Dedifferentiated amniotic fluid mesenchymal stem cell (primary cell): ENCODE measurements around the gene RPP14.
A peak's percentile ranks its signal among the peaks of the same experiment; 100 is the strongest.
"Not testable (repeated sequence)": the region's sequence is repeated elsewhere in the genome, so short reads cannot be mapped to it uniquely, and the experiment has no call there.

ENCODE experiments used
- DNase-seq: peaks from one replicate; pipeline ENCODE4 v3.0.0-alpha.2; 2016; ENCODE audit errors: extremely low spot score

The RPP14 gene

GRCh38 chr3:58305882-58306711 lies at the start of gene RPP14, which contains the start of gene HTD2:
Gene RPP14, plus strand, starts transcription at chr3:58306245. Its CDS starts 4,085 bp downstream, at chr3:58310330.
Gene HTD2, plus strand, starts transcription at chr3:58306520. Its CDS starts 11,094 bp downstream, at chr3:58317614.
- peak; percentile 96 for DNase-seq

DNA sequence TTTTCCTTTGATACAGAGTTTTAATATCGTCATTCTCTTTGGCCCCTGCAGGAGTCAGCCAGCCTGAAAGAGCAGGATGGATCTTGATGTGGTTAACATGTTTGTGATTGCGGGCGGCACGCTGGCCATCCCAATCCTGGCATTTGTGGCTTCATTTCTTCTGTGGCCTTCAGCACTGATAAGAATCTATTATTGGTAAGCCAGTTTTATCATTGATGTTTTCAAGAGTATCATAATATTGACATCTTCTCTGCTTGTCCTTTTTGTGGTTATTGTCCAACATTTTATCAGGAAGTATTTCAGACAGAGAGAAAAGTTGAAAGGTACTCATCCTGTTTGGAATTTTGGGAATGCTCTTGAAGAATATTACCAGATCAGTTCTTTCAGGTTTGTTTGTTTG lies 49.5 kb upstream of the RPP14 start:
- DNase-seq = no peak

DNA sequence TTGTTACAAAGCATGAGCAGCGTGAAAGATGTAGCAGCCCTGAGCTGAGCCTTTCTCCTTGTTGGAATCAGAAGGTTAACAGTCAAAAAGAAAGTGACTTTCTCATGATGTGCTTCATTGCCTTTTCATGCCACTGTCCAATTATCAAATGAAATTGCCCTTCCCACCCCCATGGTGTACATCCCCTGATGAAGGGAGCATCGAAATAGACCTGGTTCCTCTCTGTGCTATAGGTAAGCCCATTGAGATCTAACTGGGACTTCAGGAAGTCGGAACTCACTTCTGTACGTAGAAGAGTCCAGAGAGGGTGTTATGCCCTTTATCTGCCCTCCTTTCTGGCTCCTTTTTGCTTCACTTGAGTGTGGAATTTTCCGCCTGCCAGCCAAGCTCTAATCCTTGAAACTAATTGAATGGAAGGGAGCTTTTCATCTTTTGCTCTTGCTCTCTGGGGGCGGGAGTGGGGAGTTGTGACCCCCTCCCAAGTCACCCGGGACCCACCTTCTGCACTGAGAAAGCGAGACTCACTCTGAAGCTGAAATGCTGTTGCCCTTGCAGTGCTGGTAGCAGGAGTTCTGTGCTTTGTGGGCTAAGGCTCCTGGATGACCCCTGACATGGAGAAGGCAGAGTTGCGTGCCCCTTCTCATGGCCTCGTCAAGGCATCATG lies 47.5 kb upstream of the RPP14 start:
- no peak for DNase-seq

- no peak for DNase-seq
Observed at GRCh38 chr3:58260261-58260731, 45.7 kb upstream of the RPP14 start.

DNA sequence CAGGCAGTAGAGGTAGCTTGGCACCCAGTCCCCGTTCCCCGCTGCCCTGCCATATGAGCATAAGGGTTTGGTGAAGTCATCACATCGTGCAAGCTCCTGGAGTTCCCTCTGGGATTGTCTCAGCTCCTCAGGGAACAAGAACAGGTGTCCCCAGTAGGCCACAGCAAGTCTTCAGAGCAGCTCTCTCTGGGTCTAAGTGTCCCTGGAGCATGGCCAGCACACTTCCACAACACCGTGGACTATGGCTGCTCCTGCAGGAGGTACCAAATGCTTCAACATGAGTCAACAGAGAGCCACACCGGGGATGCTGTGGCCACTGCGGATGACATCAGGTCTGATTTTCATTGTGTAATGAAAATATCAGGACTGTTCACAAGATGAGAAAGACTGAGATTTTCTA lies 45.3 kb upstream of the RPP14 start:
- no peak for DNase-seq

DNA sequence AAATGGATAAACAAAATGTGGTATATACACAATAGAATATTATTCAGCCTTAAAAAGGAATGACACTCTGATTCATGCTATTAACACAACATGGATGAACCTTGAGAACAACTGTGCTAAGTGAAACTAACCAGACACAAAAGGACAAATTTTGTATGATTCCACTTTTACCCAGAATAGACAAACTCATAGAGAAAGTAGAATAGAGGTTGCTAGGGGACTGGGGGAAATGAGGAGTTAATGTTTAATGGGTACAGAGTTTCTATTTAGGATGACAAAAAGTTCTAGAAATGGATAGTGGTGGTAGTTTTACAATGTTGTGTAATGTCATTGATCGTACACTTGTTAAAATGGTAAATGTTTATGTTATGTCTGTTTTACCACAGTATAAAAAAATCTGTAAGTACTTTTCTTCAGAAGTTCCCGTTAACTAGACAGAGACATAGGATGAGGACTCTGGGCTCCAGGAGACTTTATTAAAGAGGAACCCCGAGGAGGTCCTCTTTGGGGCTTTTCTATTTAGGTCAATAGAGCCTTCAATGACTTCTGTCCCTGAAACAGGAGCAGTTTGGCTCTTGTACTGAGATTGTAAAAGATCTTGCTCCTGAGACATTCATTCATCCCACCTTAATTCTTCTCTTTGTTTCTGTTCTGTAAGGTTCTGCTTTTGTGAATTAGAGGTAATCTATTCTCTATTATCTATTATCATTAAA lies 43.9 kb upstream of the RPP14 start:
- DNase-seq = no peak

- no peak for DNase-seq
Observed at GRCh38 chr3:58266577-58266976, 39.5 kb upstream of the RPP14 start.

- DNase-seq = not testable (repeated sequence)
Observed at GRCh38 chr3:58267543-58267942, 38.5 kb upstream of the RPP14 start.

DNA sequence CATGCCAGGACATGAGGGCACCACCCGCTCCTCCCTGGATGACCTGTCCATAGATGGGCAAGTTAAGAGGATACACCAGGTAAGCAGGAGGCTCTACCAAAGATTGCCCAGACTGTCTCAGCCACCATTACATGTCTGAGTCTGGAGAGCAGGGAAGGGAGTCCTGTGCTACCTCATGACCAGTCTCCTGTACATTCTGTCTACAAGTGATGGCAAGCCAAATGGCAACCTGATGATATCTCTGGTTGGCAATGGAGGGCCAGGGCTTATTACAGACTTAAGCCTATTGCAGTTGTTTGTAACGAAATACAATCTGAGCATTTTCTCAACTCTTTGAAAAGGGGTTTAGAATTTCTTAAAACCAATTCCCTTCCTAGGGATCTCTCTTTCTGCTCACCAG lies 36.7 kb upstream of the RPP14 start:
- DNase-seq = no peak

DNA sequence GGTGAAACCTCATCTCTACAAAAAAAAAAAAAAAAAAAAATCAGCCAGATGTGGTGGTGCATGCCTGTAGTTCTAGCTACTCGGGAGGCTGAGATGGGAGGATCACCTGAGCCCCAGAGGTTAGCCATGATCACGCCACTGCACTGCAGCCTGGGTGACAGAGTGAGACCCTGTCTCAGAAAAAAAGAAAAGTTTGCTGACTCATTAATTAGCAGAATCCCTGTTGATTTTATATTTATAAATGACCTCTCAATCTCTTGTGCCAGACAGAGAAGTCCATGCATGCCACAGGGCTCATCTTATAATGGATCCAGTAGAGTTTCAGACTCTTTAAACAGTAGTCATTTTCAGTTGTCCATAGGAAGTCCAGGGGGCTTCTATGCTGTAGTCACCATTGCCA lies 35.6 kb upstream of the RPP14 start:
- DNase-seq = no peak

GRCh38 chr3:58271901-58272501 lies 34.0 kb upstream of the RPP14 start:
- DNase-seq = peak; percentile 61

DNA sequence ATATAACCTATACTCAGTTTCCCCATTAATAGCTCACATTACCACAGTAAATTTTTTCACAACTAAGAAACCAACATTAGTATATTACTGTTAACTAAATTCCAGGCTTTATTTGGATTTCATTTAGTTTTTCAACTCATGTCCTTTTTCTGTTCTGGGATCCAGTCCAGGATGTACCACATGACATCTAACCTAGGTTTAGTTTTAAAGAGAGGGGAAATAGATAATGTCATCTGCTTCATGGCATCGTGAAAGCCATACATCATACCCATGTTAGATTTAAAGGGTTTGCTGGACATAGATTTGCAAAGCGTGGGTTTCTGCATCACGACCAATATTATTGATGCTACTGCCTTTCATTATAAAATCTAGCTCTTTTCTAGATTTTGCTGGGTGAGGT lies 33.2 kb upstream of the RPP14 start:
- no peak for DNase-seq

DNA sequence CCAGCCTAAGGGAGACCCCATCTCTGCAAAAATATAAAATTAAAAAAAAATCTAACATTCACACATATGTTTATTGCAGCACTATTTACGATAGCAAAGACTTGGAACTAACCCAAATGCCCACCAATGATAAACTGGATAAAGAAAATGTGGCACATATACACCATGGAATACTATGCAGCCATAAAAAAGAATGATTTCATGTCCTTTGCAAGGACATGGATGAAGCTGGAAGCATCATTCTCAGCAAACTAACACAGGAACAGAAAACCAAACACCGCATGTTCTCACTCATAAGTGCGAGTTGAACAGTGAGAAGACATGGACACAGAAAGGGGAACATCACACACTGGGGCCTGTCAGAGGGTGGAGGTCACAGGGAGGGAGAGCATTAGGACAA lies 32.7 kb upstream of the RPP14 start:
- not testable (repeated sequence) for DNase-seq

DNA sequence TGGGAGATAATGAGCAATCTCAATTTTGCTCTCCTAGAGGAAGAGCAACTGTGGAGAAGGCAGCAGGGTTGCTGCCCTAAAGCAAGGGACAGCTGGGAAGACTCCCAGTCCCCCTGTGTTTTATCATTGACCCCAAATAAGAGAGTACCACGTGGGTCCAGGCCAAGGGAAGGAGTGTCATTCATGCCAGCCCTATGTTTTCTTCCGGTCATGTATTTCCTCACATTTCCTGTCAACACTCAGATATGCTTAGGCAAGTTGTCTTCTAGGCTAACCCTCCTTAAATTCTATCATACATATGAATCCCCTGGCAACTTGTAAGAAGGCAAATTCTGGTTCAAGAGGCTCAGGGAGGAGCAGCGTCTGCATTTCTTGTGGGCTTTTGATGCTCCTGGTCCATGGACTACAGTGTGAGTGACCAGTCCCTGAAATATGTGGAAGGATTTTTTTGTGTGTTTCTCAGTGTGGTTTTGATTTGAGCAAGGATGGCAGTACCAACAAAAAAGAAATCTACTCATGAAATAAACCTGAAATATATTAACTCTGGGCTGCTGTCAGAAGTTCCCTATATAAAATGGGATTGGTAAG lies 31.9 kb upstream of the RPP14 start:
- no peak for DNase-seq

DNA sequence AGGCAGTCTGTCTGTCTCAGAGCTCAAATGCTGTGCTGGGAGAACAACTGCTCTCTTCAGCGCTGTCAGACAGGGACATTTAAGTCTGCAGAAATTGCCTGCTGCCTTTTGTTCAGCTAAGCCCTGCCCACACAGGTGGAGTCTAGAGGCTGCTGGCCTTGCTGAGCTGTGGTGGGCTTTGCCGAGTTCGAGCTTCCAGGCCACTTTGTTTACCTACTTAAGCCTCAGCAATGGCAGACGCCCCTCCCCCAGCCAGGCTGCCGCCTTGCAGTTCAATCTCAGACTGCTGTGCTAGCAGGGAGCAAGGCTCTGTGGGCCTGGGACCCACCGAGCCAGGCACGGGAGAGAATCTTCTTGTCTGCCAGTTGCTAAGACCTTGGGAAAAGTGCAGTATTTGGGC lies 25.0 kb upstream of the RPP14 start:
- DNase-seq = no peak

DNA sequence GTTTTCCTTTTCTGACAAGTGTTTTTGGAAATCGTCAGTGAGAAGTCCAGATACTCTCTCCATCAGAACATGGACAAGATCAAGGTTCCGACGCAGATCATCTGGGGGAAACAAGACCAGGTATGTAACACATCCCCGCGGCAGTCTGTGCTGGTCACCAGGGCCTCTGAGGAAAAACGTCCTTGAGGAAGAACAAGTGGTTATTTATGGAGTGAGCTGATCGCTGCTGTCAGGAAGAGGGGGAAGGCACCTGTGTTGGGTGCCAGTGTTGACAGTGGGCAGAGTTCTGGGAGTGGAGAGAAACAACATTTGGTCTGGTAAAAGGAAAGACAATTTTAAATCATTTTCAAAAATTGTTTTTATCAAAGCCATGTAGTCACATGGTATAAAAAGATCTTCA lies 20.7 kb upstream of the RPP14 start:
- DNase-seq = no peak

DNA sequence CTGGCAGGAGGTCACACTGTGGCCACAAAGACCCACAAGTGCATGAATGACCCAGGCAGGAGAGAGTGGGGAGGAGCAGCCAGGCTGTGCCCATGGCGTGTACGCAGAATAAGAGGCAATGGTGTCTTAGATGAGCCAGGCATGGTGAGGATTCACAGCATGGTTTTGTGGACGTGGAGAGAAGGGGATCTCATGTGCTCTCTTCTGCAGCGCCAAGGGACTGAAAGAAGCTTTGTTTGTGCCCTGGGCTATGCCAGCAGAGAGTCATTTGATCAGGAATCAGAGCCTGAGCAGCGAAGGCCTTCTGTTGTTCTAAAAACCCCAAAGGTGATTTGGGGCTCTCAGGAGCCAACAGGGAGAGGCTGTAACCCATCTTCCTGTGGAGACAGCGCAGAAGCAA lies 18.7 kb upstream of the RPP14 start:
- DNase-seq = no peak

DNA sequence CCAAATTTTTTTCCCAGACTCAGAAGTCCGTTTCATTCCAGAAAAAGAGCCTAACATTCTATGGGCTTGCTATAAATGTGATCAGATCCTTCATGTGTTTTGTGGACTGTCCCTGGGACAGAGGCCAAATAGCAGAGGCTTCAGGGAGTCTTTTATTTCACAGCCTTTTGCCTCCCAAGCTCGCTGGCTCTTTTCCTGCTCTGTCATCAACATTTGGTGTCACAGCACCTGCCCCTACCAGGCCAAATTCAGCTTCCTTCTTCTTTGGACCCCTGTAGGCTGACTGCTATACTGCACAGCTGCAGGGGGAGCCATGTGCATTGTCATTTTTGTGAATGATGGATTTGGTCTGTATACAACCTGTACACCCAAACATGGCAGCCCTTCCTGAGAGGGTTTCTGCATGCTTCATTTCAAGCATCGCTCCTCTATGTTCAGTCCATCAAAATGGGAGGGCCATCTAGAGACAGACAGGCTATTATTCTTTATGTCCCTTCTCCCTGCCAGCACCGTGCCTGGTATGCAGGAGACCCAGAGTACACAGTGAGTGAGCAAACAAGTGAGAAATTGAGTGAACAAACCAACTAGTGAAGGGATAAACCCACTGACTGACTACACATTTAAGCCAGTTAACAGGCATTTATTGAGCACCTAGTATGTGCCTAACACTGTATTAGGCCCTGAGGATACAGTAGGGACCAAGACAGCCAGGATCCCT lies 17.9 kb upstream of the RPP14 start:
- no peak for DNase-seq

DNA sequence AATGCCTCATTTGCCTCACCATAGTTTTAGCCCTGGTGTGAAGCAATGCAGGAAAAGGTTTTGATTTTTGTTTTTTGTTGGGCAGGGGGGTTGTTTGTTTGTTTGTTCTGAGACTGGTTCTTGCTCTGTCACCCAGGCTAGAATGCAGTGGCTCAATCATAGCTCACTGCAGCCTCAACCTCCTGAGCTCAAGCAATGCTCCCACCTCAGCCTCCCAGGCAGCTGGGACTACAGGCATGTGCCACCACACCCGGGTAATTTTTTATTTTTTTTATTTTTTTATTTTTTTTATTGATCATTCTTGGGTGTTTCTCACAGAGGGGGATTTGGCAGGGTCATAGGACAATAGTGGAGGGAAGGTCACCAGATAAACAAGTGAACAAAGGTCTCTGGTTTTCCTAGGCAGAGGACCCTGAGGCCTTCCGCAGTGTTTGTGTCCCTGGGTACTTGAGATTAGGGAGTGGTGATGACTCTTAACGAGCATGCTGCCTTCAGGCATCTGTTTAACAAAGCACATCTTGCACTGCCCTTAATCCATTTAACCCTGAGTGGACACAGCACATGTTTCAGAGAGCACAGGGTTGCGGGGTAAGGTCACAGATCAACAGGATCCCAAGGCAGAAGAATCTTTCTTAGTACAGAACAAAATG lies 17.0 kb upstream of the RPP14 start:
- not testable (repeated sequence) for DNase-seq

GRCh38 chr3:58290446-58290845 lies 15.6 kb upstream of the RPP14 start:
- not testable (repeated sequence) for DNase-seq
